MCF 10A (cell line): ENCODE measurements around the gene TPP2. TPM values are rescaled to one million over a fixed set of nuclear protein-coding genes. Genes with fewer than 3 reads are reported as not detected.

Experiments used
- BruUV-seq: library from RNA; stranded (reverse); fragments of 400-500 nt; replicated peaks from 2 replicates; lab custom pipeline; 2021; lab: Mats Ljungman, UMichigan
- CTCF ChIA-PET: fragments of 300-600 bp; sonication (Branson Sonifier 250); formaldehyde crosslinking; extraction: SDS; loops from one replicate; lab custom pipeline; 2021; ENCODE audit warnings: antibody characterized with exemption, inconsistent platforms; lab: Yijun Ruan, JAX
- POLR2A ChIA-PET: fragments of 300-600, 350-650 bp; sonication (Branson Sonifier 250); formaldehyde crosslinking; extraction: SDS; loops from one replicate; lab custom pipeline; 2020; ENCODE audit warnings: antibody characterized with exemption, inconsistent platforms; lab: Yijun Ruan, JAX
- DNase-seq: peaks from one replicate; pipeline ENCODE4 v3.0.0-alpha.2; 2018; ENCODE audit not compliant: unreplicated experiment
- H3K27ac Mint-ChIP-seq: one replicate; pipeline ENCODE4 v1.8.0; 2022; ENCODE audit warnings: mild to moderate bottlenecking, low read depth, mixed read lengths; ENCODE audit not compliant: unreplicated experiment
- H3K27me3 Mint-ChIP-seq: one replicate; pipeline ENCODE4 v1.8.0; 2022; ENCODE audit warnings: mixed read lengths; ENCODE audit not compliant: insufficient read depth, unreplicated experiment
- H3K36me3 Mint-ChIP-seq: one replicate; pipeline ENCODE4 v1.8.0; 2022; ENCODE audit warnings: mild to moderate bottlenecking, moderate library complexity, mixed read lengths; ENCODE audit not compliant: insufficient read depth, unreplicated experiment
- H3K4me1 Mint-ChIP-seq: one replicate; pipeline ENCODE4 v1.8.0; 2022; ENCODE audit warnings: mixed read lengths; ENCODE audit not compliant: insufficient read depth, unreplicated experiment
- H3K4me3 Mint-ChIP-seq: one replicate; pipeline ENCODE4 v1.8.0; 2022; ENCODE audit warnings: mild to moderate bottlenecking, moderate library complexity, mixed read lengths; ENCODE audit not compliant: unreplicated experiment
- H3K9me3 Mint-ChIP-seq: one replicate; pipeline ENCODE4 v1.8.0; 2022; ENCODE audit warnings: mixed read lengths; ENCODE audit not compliant: unreplicated experiment
- intact Hi-C: fragments of 100-400 bp; cut with micrococcal nuclease; formaldehyde crosslinking; loops from 2 replicates; pipeline ENCODE4 v1.14.1; 2022
- total RNA-seq: library from RNA; stranded (reverse); gene quantifications from 2 replicates; pipeline ENCODE4 v1.2.3, GENCODE V29; 2022
- TF ChIP-seq, protein P1 (sequence below): fragments of 200-600 bp; IDR thresholded peaks from one replicate; pipeline ENCODE4 v1.8.0; 2022; ENCODE audit warnings: antibody characterized with exemption, mild to moderate bottlenecking; ENCODE audit not compliant: unreplicated experiment

Gene TPP2
- total RNA-seq, 1 experiment from 2014 or later, result 44.2 TPM

DNA sequence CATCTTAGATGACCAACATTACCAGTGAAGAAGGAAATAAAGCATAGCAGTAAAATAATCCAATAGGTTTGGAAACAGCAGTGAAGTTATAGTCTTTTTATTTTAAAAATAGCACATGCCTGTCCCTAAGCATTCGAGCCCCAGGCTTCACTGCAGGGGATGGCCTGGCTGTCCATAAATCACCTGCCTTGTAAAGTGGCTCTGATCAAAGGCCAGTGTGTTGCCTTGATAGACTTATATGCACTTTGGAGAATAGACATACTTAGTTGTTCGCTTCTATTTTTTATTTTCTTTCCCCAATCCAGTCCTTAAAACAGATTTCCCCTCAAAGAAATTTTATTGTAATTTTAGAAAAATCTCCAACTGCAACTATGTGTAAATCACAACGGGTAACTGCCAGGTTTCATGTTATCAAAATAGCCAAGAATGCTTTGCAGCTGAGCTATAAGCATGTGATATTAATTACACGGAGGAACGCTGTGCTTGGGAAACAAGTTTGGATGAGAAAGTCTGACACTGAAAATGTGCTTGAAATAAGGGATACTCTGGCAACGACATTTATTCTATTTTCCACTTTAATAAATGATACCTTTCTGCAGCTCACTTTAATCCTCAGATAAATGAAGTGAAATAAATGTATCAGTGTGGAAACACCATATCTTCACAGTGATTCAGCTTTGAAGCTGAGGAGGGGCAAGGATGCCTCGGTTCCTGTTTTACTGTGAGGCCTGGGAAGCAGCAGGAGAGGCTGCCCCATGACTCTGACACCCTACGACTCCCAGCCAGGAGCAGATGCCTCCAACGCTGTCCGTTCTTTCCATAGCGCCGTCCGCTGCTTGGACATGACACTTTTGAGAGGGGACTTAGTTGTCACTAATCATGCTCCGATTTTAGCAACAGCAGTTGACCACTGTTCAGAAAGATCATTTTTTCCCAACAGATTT is 103.6 kb downstream of the TPP2 start:
- CTCF ChIA-PET, result no interaction called here
- no peaks in the 10 kb centered on the region for H3K9me3 Mint-ChIP-seq
- no peak overlapping the region for H3K27ac Mint-ChIP-seq
- H3K27me3 Mint-ChIP-seq, result peaks cover 7% of the 10 kb centered on the region
- no peaks in the 10 kb centered on the region for H3K36me3 Mint-ChIP-seq
- H3K4me3 Mint-ChIP-seq, result no peak overlapping the region
- BruUV-seq, result no TSS peak
- POLR2A ChIA-PET, result no interaction called here
- DNase-seq, result no peak
- intact Hi-C loops, result no loop called here
- TF ChIP-seq, protein P1, sequence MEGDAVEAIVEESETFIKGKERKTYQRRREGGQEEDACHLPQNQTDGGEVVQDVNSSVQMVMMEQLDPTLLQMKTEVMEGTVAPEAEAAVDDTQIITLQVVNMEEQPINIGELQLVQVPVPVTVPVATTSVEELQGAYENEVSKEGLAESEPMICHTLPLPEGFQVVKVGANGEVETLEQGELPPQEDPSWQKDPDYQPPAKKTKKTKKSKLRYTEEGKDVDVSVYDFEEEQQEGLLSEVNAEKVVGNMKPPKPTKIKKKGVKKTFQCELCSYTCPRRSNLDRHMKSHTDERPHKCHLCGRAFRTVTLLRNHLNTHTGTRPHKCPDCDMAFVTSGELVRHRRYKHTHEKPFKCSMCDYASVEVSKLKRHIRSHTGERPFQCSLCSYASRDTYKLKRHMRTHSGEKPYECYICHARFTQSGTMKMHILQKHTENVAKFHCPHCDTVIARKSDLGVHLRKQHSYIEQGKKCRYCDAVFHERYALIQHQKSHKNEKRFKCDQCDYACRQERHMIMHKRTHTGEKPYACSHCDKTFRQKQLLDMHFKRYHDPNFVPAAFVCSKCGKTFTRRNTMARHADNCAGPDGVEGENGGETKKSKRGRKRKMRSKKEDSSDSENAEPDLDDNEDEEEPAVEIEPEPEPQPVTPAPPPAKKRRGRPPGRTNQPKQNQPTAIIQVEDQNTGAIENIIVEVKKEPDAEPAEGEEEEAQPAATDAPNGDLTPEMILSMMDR, result no peak
- H3K4me1 Mint-ChIP-seq, result peaks cover 20% of the 10 kb centered on the region

DNA sequence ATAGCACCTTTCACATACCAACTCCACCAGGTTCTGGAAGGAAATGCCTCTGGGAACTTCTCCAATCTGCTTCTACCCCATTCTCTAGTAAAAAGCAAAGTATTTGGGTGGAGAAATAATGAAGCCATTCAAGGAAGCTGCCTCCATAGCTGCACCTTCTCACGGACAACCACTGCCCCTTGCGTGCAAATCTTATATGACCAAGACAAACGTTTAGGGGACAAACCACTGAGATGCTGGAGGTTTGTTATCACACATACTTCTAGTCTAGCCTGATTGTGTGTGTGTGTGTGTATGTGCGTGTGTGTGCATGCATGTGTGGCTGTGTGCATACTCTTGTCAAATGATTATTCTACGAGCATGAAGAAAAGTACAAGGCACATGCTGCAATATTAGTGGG is 104.5 kb downstream of the TPP2 start:
- Mint-ChIP-seq H3K36me3 (no peaks in the 10 kb centered on the region), H3K27me3 (no peaks in the 10 kb centered on the region), H3K27ac (no peak overlapping the region), H3K4me3 (no peak overlapping the region), H3K4me1 (peaks cover 22% of the 10 kb centered on the region), H3K9me3 (no peaks in the 10 kb centered on the region)
- ChIA-PET POLR2A (no interaction called here), CTCF (no interaction called here)
- TF ChIP-seq, protein P1, result no peak
- DNase-seq, result no peak
- intact Hi-C loops, result no loop called here
- no TSS peak for BruUV-seq

DNA sequence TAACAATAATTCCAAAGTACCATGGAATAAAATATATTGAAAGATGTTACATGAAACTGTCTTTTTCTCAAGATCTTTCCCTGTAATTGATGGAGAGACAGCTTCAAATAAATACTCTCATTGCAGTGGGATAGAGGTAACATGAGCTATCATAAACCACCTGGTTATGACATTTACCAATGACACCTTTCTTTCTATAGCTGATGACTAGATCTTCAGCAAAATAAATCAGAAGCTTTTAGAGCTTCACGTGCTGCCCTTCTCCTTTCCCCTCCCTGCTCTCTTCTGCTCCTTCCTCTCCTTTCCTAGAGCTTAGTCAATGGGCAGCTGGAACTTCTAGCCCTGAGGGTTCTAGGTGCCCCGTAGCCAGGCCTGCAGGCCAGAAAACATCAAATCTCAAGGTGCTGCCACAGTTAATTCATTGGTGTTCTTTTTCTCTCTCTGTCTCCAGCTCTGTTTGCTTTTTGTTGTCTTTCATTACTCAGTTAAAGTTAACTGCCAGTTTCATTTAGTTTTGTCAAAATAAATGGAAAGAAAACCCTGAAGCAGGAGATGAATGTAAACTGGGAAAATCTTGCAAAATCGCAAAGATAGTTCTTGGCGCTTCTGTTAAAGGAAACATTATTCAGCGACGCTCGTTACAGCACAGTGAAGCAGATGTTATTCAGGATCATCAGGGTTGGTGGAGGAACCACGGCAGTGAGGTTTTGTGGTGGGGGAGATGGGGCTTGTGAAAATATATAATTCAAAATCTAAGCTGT is 106.4 kb downstream of the TPP2 start:
- no peaks in the 10 kb centered on the region for H3K9me3 Mint-ChIP-seq
- CTCF ChIA-PET, result interaction anchor here (0.6 to 9.3 kb wide), 4 partner anchors 13 to 123 kb away, joined by 3 to 52 read pairs (median 4); no protein-coding TSS in a partner anchor
- H3K27me3 Mint-ChIP-seq, result no peaks in the 10 kb centered on the region
- intact Hi-C loops, result no loop called here
- no peak overlapping the region for H3K4me3 Mint-ChIP-seq
- no TSS peak for BruUV-seq
- TF ChIP-seq, protein P1, result no peak
- no peaks in the 10 kb centered on the region for H3K36me3 Mint-ChIP-seq
- H3K27ac Mint-ChIP-seq, result no peak overlapping the region
- POLR2A ChIA-PET, result interaction anchor here (0.7 to 1.6 kb wide), 3 partner anchors 11 to 450 kb away, joined by 3 to 5 read pairs (median 4); no protein-coding TSS in a partner anchor
- peaks cover 40% of the 10 kb centered on the region for H3K4me1 Mint-ChIP-seq
- no peak for DNase-seq

DNA sequence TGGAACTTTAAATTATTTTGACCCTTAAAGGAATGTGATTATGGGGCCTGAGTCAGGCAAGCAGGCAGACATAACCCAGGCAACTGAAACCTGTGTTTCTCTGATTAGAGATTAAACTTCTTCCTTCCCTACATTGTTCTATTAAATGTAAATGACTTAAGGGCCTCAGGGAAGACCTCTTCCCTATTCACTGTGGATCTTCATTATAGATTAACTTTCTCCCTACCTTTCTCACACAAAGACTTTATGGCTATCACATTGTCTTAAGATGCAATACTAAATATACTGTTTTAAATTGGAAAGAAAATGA is 106.9 kb downstream of the TPP2 start:
- no peak overlapping the region for H3K4me3 Mint-ChIP-seq
- H3K4me1 Mint-ChIP-seq, result peaks cover 43% of the 10 kb centered on the region
- POLR2A ChIA-PET, result interaction anchor here (1.6 kb wide), 1 partner anchor 108 kb away, joined by 3 read pairs; no protein-coding TSS in a partner anchor
- H3K27me3 Mint-ChIP-seq, result no peaks in the 10 kb centered on the region
- H3K27ac Mint-ChIP-seq, result no peak overlapping the region
- CTCF ChIA-PET, result interaction anchor here (0.9 to 9.3 kb wide), 3 partner anchors 10 to 124 kb away, joined by 3 to 52 read pairs (median 3); no protein-coding TSS in a partner anchor
- H3K36me3 Mint-ChIP-seq, result no peaks in the 10 kb centered on the region
- TF ChIP-seq, protein P1, result no peak
- no TSS peak for BruUV-seq
- no peak for DNase-seq
- intact Hi-C loops, result no loop called here
- no peaks in the 10 kb centered on the region for H3K9me3 Mint-ChIP-seq
